ENCODE measurements around the gene FAM107B. TPM values are rescaled to one million over a fixed set of nuclear protein-coding genes. Genes with fewer than 3 reads are reported as not detected.

The FAM107B gene
- total and polyA plus RNA-seq, 2 of the 8 experiments (the other 6 are each of a cell fraction or from before 2014, with no cell fraction given), result 7.5 to 28.1 TPM

DNA sequence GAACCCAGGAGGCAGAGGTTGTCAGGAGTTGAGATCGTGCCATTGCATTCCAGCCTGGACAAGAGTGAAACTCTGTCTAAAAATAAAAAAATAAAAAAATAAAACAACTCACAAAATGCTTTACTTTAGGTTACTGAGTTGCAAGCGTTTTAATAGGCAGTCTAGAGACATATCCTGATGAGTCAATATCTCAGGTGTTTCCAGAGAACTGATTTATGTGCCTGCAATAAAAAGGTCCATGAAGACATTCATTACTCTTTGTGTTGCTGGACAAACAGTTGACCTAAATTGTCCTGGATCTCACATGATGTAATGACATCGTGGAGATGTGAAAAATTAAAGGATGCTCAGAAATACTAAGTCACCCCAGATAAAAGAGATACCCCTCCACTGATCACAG lies 31.6 kb upstream of the FAM107B start (continued):
- TF ChIP-seq KDM5A (IDR thresholded peaks at IDR 0.05; ENCODE audit: low read length) (no peak), CBX8 (IDR thresholded peaks at IDR 0.05; ENCODE audit: borderline replicate concordance, low read depth, low read length) (no peak), POU5F1 (IDR thresholded peaks at IDR 0.05; ENCODE audit: low read depth, low read length) (no peak), NRF1 (IDR thresholded peaks at IDR 0.05; ENCODE audit: low read depth, low read length) (no peak), HDAC2 (IDR thresholded peaks at IDR 0.05; ENCODE audit: borderline replicate concordance in 1 of 2, low read depth in 2 of 2, low read length in 2 of 2) (no peak), SIRT6 (IDR thresholded peaks at IDR 0.05; ENCODE audit: low read length) (no peak)
- TF ChIP-seq, protein P1, sequence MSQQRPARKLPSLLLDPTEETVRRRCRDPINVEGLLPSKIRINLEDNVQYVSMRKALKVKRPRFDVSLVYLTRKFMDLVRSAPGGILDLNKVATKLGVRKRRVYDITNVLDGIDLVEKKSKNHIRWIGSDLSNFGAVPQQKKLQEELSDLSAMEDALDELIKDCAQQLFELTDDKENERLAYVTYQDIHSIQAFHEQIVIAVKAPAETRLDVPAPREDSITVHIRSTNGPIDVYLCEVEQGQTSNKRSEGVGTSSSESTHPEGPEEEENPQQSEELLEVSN (IDR thresholded peaks at IDR 0.05), result no peak

Measured in H1 (cell line).